ENCODE measurements around the gene SIM2. TPM values are rescaled to one million over a fixed set of nuclear protein-coding genes. Genes with fewer than 3 reads are reported as not detected.

The SIM2 gene
- total and polyA plus RNA-seq, 2 donors (not counting 1 experiment from before 2014, with no cell fraction given): 0.22 TPM; not detected in 1

GRCh38 chr21:36703123-36703522 is 4.2 kb downstream of the SIM2 start:
- peaks cover 1% of the 10 kb centered on the region for H4K20me1 ChIP-seq (ENCODE audit: control insufficient read depth, extremely low read depth, insufficient read depth, low read length)
- no peaks in the 10 kb centered on the region for H3K9me3 ChIP-seq (ENCODE audit: control insufficient read depth, insufficient read depth, low read depth, low read length)
- no peak overlapping the region for H3K27ac ChIP-seq (ENCODE audit: insufficient read depth, low read length)
- H3K79me2 ChIP-seq (ENCODE audit: control insufficient read depth, insufficient read depth, low read length): no peaks in the 10 kb centered on the region
- no peak overlapping the region for H3K4me3 ChIP-seq (replicated peaks in 1 of 4; ENCODE audit: control extremely low read depth in 1 of 4, insufficient read depth in 1 of 4, low read depth in 3 of 4, low read length in 4 of 4)
- TF ChIP-seq EZH2 (IDR thresholded peaks at IDR 0.05; ENCODE audit: low read length, missing control alignments): no peak
- TF ChIP-seq, protein P1, sequence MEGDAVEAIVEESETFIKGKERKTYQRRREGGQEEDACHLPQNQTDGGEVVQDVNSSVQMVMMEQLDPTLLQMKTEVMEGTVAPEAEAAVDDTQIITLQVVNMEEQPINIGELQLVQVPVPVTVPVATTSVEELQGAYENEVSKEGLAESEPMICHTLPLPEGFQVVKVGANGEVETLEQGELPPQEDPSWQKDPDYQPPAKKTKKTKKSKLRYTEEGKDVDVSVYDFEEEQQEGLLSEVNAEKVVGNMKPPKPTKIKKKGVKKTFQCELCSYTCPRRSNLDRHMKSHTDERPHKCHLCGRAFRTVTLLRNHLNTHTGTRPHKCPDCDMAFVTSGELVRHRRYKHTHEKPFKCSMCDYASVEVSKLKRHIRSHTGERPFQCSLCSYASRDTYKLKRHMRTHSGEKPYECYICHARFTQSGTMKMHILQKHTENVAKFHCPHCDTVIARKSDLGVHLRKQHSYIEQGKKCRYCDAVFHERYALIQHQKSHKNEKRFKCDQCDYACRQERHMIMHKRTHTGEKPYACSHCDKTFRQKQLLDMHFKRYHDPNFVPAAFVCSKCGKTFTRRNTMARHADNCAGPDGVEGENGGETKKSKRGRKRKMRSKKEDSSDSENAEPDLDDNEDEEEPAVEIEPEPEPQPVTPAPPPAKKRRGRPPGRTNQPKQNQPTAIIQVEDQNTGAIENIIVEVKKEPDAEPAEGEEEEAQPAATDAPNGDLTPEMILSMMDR (conservative IDR thresholded peaks at IDR 0.05 in 1 of 2, IDR thresholded peaks at IDR 0.05 in 1 of 2; ENCODE audit: low read depth in 1 of 2, low read length in 2 of 2): no peak
- no peak overlapping the region for H3K4me2 ChIP-seq (ENCODE audit: extremely low read depth, insufficient read depth, low read length)
- H3K9ac ChIP-seq (ENCODE audit: insufficient read depth, low read length): no peak overlapping the region
- peaks cover 97% of the 10 kb centered on the region for H3K27me3 ChIP-seq (ENCODE audit: control insufficient read depth, insufficient read depth, low read length)
- H3K36me3 ChIP-seq (ENCODE audit: control insufficient read depth, insufficient read depth, low read length): no peaks in the 10 kb centered on the region
- no peak overlapping the region for H2AFZ ChIP-seq (ENCODE audit: low read length)
- H3K4me1 ChIP-seq (ENCODE audit: control insufficient read depth, extremely low read depth, insufficient read depth, low read length): no peaks in the 10 kb centered on the region
- DNase-seq (ENCODE audit: low read depth in 2 of 2): no peak

DNA sequence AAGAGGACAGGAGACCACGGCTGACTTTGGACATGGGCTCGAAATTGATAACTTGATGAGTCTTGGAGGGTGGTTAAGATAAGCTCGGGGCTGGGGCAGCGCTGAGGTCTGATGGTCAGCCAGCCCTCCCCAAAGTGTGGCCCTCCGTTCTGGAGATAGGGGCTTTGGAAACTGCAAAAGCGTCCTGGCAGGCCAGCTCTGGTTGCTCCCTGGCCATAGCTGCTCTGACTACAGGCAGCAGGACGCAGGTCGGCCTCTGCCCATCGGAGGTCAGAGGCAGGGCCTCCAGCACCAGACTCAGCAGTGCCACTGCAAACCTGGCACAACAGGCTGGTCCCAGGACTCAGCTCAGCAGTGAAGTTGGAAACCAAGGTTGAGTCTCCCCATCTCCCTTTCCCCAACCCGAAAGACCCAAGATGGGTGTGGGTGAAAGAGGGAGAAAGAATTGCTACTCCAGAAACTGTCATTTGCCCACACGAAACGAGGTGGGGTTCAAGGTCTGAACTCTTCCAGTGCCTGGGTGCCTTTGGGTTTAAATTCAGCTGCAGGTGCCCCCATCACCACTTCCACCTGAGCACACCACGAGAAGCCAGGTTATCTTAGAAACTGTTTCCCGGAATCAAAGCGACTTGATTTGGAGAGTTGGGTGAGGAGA is 4.8 kb downstream of the SIM2 start:
- Histone ChIP-seq H2AFZ (ENCODE audit: low read length) (no peak overlapping the region), H3K36me3 (ENCODE audit: control insufficient read depth, insufficient read depth, low read length) (no peaks in the 10 kb centered on the region), H3K9ac (ENCODE audit: insufficient read depth, low read length) (no peak overlapping the region)

GRCh38 chr21:36704281-36704957 is 5.5 kb downstream of the SIM2 start:
- H3K4me1 ChIP-seq (ENCODE audit: control insufficient read depth, extremely low read depth, insufficient read depth, low read length): no peaks in the 10 kb centered on the region
- H4K20me1 ChIP-seq (ENCODE audit: control insufficient read depth, extremely low read depth, insufficient read depth, low read length): peaks cover 1% of the 10 kb centered on the region
- H3K36me3 ChIP-seq (ENCODE audit: control insufficient read depth, insufficient read depth, low read length): no peaks in the 10 kb centered on the region
- no peak overlapping the region for H2AFZ ChIP-seq (ENCODE audit: low read length)
- H3K27me3 ChIP-seq (ENCODE audit: control insufficient read depth, insufficient read depth, low read length): peaks cover 98% of the 10 kb centered on the region
- TF ChIP-seq EZH2 (IDR thresholded peaks at IDR 0.05; ENCODE audit: low read length, missing control alignments): no peak
- TF ChIP-seq, protein P1 (conservative IDR thresholded peaks at IDR 0.05 in 1 of 2, IDR thresholded peaks at IDR 0.05 in 1 of 2; ENCODE audit: low read depth in 1 of 2, low read length in 2 of 2): no peak
- no peaks in the 10 kb centered on the region for H3K9me3 ChIP-seq (ENCODE audit: control insufficient read depth, insufficient read depth, low read depth, low read length)
- no peak overlapping the region for H3K4me3 ChIP-seq (replicated peaks in 1 of 4; ENCODE audit: control extremely low read depth in 1 of 4, insufficient read depth in 1 of 4, low read depth in 3 of 4, low read length in 4 of 4)
- no peaks in the 10 kb centered on the region for H3K79me2 ChIP-seq (ENCODE audit: control insufficient read depth, insufficient read depth, low read length)
- no peak overlapping the region for H3K27ac ChIP-seq (ENCODE audit: insufficient read depth, low read length)
- DNase-seq (ENCODE audit: low read depth in 2 of 2): no peak
- no peak overlapping the region for H3K9ac ChIP-seq (ENCODE audit: insufficient read depth, low read length)
- H3K4me2 ChIP-seq (ENCODE audit: extremely low read depth, insufficient read depth, low read length): no peak overlapping the region

More for the DNA sequence above, 4.8 kb downstream of the SIM2 start:
- H3K27ac ChIP-seq (ENCODE audit: insufficient read depth, low read length): no peak overlapping the region
- TF ChIP-seq, protein P1 (conservative IDR thresholded peaks at IDR 0.05 in 1 of 2, IDR thresholded peaks at IDR 0.05 in 1 of 2; ENCODE audit: low read depth in 1 of 2, low read length in 2 of 2): no peak
- TF ChIP-seq EZH2 (IDR thresholded peaks at IDR 0.05; ENCODE audit: low read length, missing control alignments): no peak
- no peaks in the 10 kb centered on the region for H3K9me3 ChIP-seq (ENCODE audit: control insufficient read depth, insufficient read depth, low read depth, low read length)
- no peak overlapping the region for H3K4me2 ChIP-seq (ENCODE audit: extremely low read depth, insufficient read depth, low read length)
- H3K4me3 ChIP-seq (replicated peaks in 1 of 4; ENCODE audit: control extremely low read depth in 1 of 4, insufficient read depth in 1 of 4, low read depth in 3 of 4, low read length in 4 of 4): no peak overlapping the region
- H4K20me1 ChIP-seq (ENCODE audit: control insufficient read depth, extremely low read depth, insufficient read depth, low read length): peaks cover 1% of the 10 kb centered on the region
- DNase-seq (ENCODE audit: low read depth in 2 of 2): no peak
- H3K27me3 ChIP-seq (ENCODE audit: control insufficient read depth, insufficient read depth, low read length): peaks cover 97% of the 10 kb centered on the region
- H3K4me1 ChIP-seq (ENCODE audit: control insufficient read depth, extremely low read depth, insufficient read depth, low read length): no peaks in the 10 kb centered on the region
- no peaks in the 10 kb centered on the region for H3K79me2 ChIP-seq (ENCODE audit: control insufficient read depth, insufficient read depth, low read length)
